ENCODE measurements around the gene RPRD1B. TPM values are rescaled to one million over a fixed set of nuclear protein-coding genes. Genes with fewer than 3 reads are reported as not detected.

Gene RPRD1B
- total and polyA plus RNA-seq, 8 donors: 25.7 to 50.9 (median 47.4) TPM

DNA sequence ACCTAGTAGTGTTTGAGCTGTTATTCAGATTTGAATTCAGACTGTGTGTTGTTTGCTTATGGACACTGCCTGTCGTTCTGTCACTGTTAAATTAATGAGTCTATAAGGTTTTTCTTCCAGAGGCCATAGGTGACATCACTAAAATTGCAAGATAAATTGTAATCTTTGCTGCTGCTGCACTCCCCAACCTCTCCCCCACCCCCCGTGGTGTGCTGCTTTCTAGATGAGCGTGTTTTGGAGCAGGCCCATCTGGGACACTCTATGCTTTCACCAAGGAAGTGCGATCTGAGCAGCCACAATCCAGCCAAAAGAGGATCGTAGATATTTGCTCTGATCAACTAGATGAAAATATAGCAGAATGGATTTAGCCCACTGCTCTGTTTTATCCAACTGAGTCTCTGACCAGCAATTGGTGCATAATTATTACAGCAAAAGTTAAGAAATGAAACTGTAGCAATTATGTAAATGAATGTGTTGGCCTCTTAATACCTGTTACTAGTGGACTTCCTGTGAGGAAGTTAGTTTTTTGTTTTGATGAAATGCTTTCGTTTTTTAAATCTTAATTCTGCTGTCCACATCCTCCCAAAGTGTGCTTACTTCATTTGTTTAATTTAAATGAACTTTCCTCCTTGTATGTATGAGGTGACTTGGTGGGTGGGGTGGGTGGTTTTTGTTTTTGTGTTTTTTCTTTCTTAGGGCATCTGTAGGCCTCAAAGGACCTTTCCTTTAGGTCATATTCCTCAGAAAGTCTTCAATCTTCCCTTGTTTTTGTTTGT, 58.1 kb downstream of the RPRD1B start:
- H3K27ac ChIP-seq: peak overlapping the region; percentile 33 to 88
- DNase-seq (no peak), ATAC-seq (no peak)
- TF ChIP-seq, protein P1, sequence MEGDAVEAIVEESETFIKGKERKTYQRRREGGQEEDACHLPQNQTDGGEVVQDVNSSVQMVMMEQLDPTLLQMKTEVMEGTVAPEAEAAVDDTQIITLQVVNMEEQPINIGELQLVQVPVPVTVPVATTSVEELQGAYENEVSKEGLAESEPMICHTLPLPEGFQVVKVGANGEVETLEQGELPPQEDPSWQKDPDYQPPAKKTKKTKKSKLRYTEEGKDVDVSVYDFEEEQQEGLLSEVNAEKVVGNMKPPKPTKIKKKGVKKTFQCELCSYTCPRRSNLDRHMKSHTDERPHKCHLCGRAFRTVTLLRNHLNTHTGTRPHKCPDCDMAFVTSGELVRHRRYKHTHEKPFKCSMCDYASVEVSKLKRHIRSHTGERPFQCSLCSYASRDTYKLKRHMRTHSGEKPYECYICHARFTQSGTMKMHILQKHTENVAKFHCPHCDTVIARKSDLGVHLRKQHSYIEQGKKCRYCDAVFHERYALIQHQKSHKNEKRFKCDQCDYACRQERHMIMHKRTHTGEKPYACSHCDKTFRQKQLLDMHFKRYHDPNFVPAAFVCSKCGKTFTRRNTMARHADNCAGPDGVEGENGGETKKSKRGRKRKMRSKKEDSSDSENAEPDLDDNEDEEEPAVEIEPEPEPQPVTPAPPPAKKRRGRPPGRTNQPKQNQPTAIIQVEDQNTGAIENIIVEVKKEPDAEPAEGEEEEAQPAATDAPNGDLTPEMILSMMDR (IDR thresholded peaks at IDR 0.05): no peak
- H3K4me3 ChIP-seq: no peak overlapping the region
- peaks cover 20 to 54% of the 10 kb centered on the region in 2 donors for H3K4me1 ChIP-seq
- H3K36me3 ChIP-seq: peaks cover 6 to 41% of the 10 kb centered on the region in 2 donors
- H3K9me3 ChIP-seq: no peaks in the 10 kb centered on the region
- H3K27me3 ChIP-seq: no peaks in the 10 kb centered on the region
- intact Hi-C loops (cut with DNase I): no loop called here

DNA sequence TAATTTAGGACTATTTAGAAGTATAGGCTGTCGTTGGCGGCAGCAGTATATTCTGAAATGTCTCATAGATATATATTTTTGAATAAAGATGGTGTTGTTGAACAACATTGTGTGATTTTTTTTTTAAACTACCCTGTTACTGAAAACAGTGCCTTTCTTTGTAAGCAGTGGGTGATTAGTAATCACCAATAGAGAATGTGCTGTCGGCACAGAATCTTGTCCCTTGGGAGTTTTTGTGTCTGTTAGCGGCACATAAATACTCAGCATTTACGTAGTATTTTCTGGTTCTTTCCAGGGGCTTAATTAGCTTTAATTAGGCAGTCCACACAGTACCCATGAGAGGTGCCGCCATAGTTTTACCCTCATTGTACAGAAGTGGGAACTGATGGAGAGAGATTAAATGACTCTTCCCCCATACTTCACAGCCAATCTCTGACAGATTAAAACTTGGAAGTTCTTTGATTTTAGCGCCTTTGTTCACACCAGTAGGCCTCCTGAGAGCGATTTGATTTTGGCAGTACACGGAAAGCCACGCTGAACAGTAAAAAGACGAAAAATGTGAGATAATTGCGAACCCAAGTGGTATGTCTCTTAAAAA, 58.8 kb downstream of the RPRD1B start:
- Histone ChIP-seq H3K9me3 (no peaks in the 10 kb centered on the region), H3K4me1 (peaks cover 20 to 54% of the 10 kb centered on the region in 2 donors), H3K27me3 (no peaks in the 10 kb centered on the region), H3K27ac (peak overlapping the region; percentile 33 to 88), H3K36me3 (peaks cover 6 to 34% of the 10 kb centered on the region in 2 donors), H3K4me3 (no peak overlapping the region)
- ATAC-seq (no peak), DNase-seq (no peak)
- TF ChIP-seq, protein P1 (IDR thresholded peaks at IDR 0.05): no peak
- intact Hi-C loops (cut with DNase I): no loop called here

DNA sequence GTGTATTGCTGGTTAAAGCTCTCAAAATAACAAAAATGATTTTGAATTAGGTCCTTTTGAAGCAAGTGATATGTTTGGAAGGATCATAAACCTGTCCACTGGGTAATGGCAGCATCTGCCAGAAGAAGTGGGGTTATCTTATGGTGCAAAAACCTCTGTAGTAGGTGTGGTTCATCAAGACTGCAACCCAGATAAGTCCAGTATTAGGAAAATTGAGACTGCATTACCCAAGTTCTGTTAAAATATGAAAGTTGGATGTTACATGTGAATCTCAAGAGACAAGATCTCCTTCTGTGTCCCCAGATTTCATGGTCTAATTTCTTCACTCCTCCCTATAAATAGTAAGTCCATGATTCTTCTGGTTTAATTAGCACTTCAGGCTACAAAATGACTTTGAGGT, 59.4 kb downstream of the RPRD1B start:
- intact Hi-C loops (cut with DNase I): no loop called here
- Histone ChIP-seq H3K4me1 (peaks cover 20 to 54% of the 10 kb centered on the region in 2 donors), H3K36me3 (peaks cover 6 to 29% of the 10 kb centered on the region in 2 donors), H3K4me3 (no peak overlapping the region), H3K27ac (peak overlapping the region in 1 of 2 donors; percentile 88), H3K9me3 (no peaks in the 10 kb centered on the region), H3K27me3 (no peaks in the 10 kb centered on the region)
- TF ChIP-seq, protein P1 (IDR thresholded peaks at IDR 0.05): no peak
- no peak for ATAC-seq
- no peak for DNase-seq

DNA sequence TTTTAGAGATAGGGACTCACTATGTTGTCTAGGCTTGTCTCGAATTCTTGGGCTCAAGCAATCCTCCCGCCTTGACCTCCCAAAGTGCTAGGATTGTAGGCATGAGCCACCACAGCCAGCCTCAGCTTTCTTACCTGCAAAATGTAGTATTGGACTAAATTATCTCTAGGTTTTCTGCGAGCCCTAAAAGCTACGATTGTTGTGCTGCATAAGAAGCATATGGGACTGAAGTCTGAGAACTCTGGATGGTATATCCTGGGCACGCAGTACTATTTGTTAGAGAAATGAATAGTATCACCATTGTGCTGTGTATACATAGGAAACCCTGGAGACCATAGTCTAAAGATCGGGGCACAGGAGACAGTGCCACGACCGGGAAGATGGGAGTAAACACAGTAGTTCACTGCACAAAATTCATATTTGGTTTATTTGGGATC, 60.1 kb downstream of the RPRD1B start:
- Histone ChIP-seq H3K4me3 (no peak overlapping the region), H3K4me1 (peaks cover 20 to 58% of the 10 kb centered on the region in 2 donors), H3K36me3 (peaks cover 0 to 21% of the 10 kb centered on the region in 2 donors), H3K27ac (peak overlapping the region; percentile 20 to 88), H3K27me3 (no peaks in the 10 kb centered on the region), H3K9me3 (no peaks in the 10 kb centered on the region)
- ATAC-seq (no peak), DNase-seq (no peak)
- intact Hi-C loops (cut with DNase I): no loop called here
- TF ChIP-seq, protein P1 (IDR thresholded peaks at IDR 0.05): no peak

DNA sequence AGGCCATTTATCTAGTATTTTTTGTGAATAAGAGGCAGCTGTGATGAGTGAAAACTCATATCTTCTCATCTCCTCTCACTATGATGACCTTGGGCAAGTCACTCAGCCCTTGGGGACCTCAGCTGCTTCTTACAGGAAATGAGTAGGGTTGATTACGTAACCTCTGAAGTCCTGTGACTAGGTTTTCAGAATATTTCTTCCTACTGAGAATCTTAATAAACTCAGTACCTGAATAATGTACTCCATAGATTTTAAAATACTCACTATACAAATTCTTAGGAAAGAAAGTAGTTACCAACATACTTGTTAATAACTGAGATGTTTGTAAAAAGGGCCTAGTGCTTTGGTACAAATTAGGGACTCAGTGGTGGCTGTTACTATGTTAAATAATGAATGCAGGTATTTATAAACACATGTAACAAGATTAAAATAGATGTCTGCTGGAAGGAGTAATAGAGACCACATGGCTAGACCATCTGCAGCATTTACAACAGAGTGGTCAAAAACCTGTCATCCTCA, 60.9 kb downstream of the RPRD1B start:
- ATAC-seq: peak; percentile 78
- H3K9me3 ChIP-seq: no peaks in the 10 kb centered on the region
- peaks cover 0 to 14% of the 10 kb centered on the region in 2 donors for H3K36me3 ChIP-seq
- H3K4me3 ChIP-seq: no peak overlapping the region
- peak overlapping the region; percentile 20 to 88 for H3K27ac ChIP-seq
- TF ChIP-seq, protein P1 (IDR thresholded peaks at IDR 0.05): no peak
- H3K27me3 ChIP-seq: no peaks in the 10 kb centered on the region
- DNase-seq: no peak
- peaks cover 24 to 66% of the 10 kb centered on the region in 2 donors for H3K4me1 ChIP-seq
- intact Hi-C loops (cut with DNase I): no loop called here

All from left lung (tissue), 10 donors.